ENCODE results near the gene MUC7. TPM values are rescaled to one million over a fixed set of nuclear protein-coding genes. Genes with fewer than 3 reads are reported as not detected.

MUC7 gene
- polyA plus RNA-seq (2013, experiment 1 of 2; ENCODE audit: insufficient read length): not detected
- not detected for polyA plus RNA-seq (2013, experiment 2 of 2; ENCODE audit: insufficient read length)

- no peak for DNase-seq
Measured at GRCh38 chr4:70471897-70472296, at the start of gene MUC7. MUC7 (plus strand) TSS chr4:70472197; CDS start chr4:70474022, 1,825 bp downstream.

- DNase-seq: no peak
Measured at GRCh38 chr4:70425306-70425705, 46.7 kb upstream of the MUC7 start.

DNA sequence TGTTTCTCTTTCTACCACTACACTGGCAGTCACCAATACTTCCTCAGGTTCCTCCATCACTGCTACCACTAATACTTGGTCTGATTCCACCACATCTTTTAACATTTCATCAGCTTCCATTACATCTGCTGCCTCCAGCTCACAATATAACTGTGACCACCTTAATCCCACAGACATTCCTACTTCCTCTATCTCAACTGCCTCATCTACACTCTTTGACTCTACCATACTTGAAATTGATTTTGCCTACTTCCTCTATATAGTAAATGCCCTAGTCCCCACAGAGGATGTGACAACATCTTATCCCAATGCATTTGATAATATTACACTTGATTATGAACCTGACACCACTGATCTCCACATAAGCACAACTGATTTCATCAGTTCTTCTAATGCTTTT is 45.2 kb upstream of the MUC7 start:
- no peak for DNase-seq

- DNase-seq: no peak
Measured at GRCh38 chr4:70437197-70437596, 34.8 kb upstream of the MUC7 start.

DNA sequence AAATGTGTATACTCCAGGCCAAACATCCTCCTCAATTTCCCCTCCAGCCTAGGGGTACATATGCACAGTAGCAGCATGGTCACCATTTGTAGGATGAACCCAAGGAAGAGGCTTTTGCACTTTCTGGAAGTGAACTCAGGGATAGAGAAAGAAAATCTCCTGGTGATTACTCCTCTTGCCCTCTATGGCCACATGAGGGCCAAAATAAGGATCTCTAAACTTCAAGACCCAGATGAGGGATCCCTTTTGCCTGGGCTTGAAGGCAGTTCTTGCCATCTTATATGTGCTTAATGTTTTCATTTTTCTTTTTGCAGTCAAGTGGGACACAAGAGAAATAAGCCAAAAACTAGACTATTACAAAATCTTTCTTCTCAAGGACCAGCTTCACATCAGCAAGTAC is 29.5 kb upstream of the MUC7 start:
- DNase-seq: no peak

DNA sequence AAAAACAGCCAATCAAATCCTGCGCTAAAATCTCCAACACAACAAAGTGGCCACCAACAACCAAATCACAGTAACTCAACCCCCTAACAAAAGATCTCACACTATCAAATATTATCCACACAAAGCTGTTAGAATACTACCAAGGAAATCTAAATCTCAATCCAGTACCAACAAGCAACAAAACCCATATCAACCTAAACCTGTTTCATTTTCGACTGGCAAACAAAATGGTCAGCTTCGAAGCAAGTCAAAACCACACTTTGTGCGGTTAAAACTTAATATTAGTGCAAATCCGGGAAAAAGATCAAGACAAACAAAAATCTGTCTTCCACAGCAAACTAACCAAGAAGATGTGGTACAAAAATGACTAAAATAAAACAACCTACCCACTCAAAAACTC is 28.7 kb upstream of the MUC7 start:
- DNase-seq: no peak

- DNase-seq: no peak
Measured at GRCh38 chr4:70449220-70449619, 22.8 kb upstream of the MUC7 start.

DNA sequence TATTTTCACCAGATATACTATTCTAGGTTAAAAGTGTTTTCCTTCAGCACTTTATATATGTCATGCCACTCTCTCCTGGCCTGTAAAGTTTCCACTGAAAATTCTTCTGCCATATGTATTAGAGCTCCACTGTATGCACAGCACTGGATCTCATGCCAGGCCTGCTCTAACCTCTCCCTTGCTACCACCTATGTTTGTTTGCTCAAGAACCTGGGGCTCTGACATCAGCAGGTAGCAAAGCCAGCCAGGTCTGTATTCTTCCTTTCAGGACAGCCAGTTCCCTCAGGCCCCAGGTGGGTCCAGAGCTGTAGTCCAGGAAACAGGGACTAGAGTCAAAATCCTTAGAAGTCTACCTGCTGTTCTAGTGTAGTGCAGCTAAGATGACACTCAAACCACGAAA is 19.1 kb upstream of the MUC7 start:
- no peak for DNase-seq

DNA sequence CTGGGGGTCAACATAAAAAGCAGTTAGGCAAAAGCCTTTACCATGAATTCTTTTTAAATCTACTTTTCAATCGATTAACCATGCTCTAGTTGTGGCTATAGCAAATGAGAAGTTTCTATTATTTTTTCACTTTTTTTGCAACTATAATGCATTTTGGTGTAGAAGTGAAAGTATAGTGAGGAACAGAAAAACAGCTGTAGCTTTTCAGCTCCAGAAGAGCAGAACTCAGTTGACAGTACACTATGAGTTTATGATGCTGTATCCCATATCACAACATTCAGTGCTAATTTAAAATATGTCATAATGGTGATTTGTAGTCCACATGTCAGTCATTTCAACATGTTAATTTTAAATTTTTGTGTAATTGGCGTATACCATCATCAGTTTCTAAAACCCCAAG is 8.7 kb upstream of the MUC7 start:
- no peak for DNase-seq

DNA sequence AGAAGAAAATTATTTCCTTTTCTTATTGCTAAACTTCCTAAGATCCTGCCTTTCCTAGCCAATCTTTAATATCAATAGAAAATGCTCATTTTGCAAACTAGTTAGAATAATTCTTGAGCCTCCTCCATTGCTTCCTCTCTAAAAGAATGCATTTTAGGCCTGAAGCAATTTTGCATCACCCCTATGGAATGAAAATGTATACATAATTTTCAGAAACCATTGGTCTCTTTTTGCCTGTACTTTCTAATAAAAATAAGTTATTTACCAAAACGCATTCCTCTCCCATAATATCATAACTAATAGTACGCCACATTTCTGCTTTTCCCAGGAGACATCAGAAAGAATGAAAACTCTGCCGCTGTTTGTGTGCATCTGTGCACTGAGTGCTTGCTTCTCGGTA is 1.7 kb downstream of the MUC7 start:
- DNase-seq: peak; percentile 69

DNA sequence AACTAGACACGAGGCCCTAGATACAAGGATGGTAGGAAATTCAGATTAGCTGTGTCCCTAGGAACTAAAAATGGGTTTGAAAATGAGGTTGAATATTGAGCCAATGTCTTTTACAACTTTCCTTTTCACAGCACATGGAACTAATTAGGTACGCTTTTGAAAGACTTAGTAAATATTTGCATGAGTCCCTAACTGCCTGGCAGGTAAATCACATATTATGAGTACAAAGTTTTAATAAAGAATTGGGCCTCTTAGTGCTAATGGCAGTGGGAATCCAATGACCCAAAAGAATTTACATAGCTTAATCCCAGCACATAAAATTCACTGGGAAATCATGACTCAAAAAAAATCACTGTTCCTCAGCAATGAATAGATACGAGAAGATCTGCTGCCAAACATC is 16.8 kb downstream of the MUC7 start:
- no peak for DNase-seq

- no peak for DNase-seq
Measured at GRCh38 chr4:70496231-70496630, 24.2 kb downstream of the MUC7 start.

GRCh38 chr4:70501838-70502237 is 29.8 kb downstream of the MUC7 start:
- peak; percentile 7 for DNase-seq

- DNase-seq: no peak
Measured at GRCh38 chr4:70504733-70505132, 32.7 kb downstream of the MUC7 start.

- DNase-seq: peak; percentile 44
Measured at GRCh38 chr4:70505151-70505748, 33.3 kb downstream of the MUC7 start.

GRCh38 chr4:70508801-70509200 is 36.8 kb downstream of the MUC7 start:
- DNase-seq: peak; percentile 1

DNA sequence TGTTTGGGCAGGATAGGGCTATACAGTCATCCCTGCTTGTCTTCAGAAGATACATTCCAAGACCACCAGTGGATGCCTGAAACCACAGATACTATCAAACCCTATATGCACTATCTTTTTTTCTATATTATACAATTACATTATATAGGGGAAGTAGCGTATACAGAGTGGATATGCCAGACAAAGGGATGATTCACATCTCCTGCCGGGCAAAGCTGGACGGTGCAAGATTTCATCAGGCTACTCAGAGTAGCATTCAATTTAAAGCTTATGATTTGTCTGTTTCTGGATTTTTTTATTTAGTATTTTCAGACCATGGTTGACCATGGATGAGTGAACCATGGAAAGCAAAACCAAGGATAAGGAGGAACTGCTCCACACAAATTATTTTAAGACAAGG is 39.4 kb downstream of the MUC7 start:
- DNase-seq: peak; percentile 38

GRCh38 chr4:70515367-70516250 is 43.6 kb downstream of the MUC7 start:
- peak; percentile 84 for DNase-seq

DNA sequence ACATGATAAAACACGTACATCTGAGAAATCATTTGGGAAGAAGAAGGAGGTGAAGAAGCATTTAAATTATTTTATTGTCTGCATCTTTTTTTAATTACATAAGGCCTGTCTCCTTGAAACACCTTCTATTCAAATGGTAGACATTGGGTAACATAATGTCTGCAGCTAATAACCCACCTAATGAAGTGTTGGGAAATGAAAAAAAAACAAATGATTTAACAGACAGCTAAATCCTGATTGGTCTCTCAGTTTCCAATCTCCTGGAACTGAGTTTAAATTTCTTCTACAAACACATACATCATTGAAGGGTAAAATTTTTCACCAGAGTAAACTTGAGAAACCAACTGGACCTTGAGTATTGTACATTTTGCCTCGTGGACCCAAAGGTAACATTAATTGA is 46.3 kb downstream of the MUC7 start, which contains the start of gene AMTN:
AMTN (plus strand) TSS at position 301 of the 400 bp plus-strand sequence. CDS start 209 bp downstream, outside the sequence.
- no peak for DNase-seq

- peak; percentile 26 for DNase-seq
Measured at GRCh38 chr4:70518716-70519115, 46.7 kb downstream of the MUC7 start.

DNA sequence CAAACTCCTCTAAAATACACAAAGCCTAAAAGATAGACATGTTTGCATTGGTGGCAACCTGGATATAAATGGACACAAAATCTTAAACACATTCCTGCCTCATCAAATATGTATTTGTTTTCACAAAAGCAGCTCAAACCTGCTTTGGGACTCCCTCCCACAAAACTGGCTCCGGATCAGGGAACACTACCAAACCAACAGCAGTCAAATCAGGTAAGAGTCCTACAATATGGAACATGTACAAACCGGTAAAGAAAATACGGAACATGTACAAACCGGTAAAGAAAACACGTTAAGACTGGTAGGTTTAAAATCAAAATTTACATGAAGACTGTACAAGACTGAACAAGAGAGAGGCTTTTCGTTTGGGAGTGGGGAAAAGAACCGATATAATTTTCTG is 50.6 kb downstream of the MUC7 start:
- no peak for DNase-seq

- DNase-seq: no peak
Measured at GRCh38 chr4:70530997-70531396, 59.0 kb downstream of the MUC7 start.

GRCh38 chr4:70531981-70532380 is 60.0 kb downstream of the MUC7 start:
- no peak for DNase-seq
